Memory B cell (primary cell): ENCODE data around the gene PIAS3.

Experiments used
- ATAC-seq: fragments of 150-1000 bp; cut with Tn5 transposase; 2 replicates; pipeline ENCODE4 v1.10.0; 2021; ENCODE audit warnings: low read depth, mild to moderate bottlenecking, moderate library complexity
- DNase-seq, 2 donors: peaks; one replicate each; pipeline ENCODE4 v3.0.0; 2022; ENCODE audit warnings: low spot score in 2 of 2
- H3K27ac Mint-ChIP-seq: one replicate; pipeline ENCODE4 v1.8.0; 2022; ENCODE audit warnings: mild to moderate bottlenecking, moderate library complexity, mixed read lengths
- H3K27me3 Mint-ChIP-seq: one replicate; pipeline ENCODE4 v1.8.0; 2022; ENCODE audit warnings: mixed read lengths
- H3K36me3 Mint-ChIP-seq: one replicate; pipeline ENCODE4 v1.8.0; 2022; ENCODE audit warnings: mild to moderate bottlenecking, mixed read lengths
- H3K4me1 Mint-ChIP-seq: one replicate; pipeline ENCODE4 v1.8.0; 2022; ENCODE audit warnings: mixed read lengths
- H3K4me3 Mint-ChIP-seq: one replicate; pipeline ENCODE4 v1.8.0; 2022; ENCODE audit warnings: mild to moderate bottlenecking, moderate library complexity, mixed read lengths
- H3K9me3 Mint-ChIP-seq: one replicate; pipeline ENCODE4 v1.8.0; 2022; ENCODE audit warnings: mixed read lengths

Gene PIAS3

GRCh38 chr1:145886816-145887215, 27.9 kb upstream of the PIAS3 start:
- Mint-ChIP-seq H3K9me3 (no peaks in the 10 kb centered on the region), H3K27me3 (peaks cover 8% of the 10 kb centered on the region), H3K27ac (no peak overlapping the region), H3K4me1 (peaks cover 11% of the 10 kb centered on the region), H3K4me3 (peak overlapping the region; percentile 47), H3K36me3 (no peaks in the 10 kb centered on the region)
- ATAC-seq: no peak
- no peak for DNase-seq

GRCh38 chr1:145886390-145886789, 27.5 kb upstream of the PIAS3 start:
- H3K9me3 Mint-ChIP-seq: no peaks in the 10 kb centered on the region
- peaks cover 11% of the 10 kb centered on the region for H3K4me1 Mint-ChIP-seq
- ATAC-seq (no peak), DNase-seq (no peak)
- no peaks in the 10 kb centered on the region for H3K36me3 Mint-ChIP-seq
- no peak overlapping the region for H3K27ac Mint-ChIP-seq
- H3K27me3 Mint-ChIP-seq: peaks cover 8% of the 10 kb centered on the region
- H3K4me3 Mint-ChIP-seq: peak overlapping the region; percentile 68

GRCh38 chr1:145885738-145886287, 26.9 kb upstream of the PIAS3 start, which contains the start of gene ANKRD35:
TSS of gene ANKRD35 (minus strand) at chr1:145885866. CDS start at chr1:145885758, 108 bp downstream.
- no peak within 1 kb of the TSS for H3K27ac Mint-ChIP-seq
- peaks cover 8% of the 10 kb centered on the region for H3K27me3 Mint-ChIP-seq
- no peaks in the 10 kb centered on the region for H3K9me3 Mint-ChIP-seq
- DNase-seq: peak; percentile 84 to 89
- H3K4me1 Mint-ChIP-seq: peaks cover 11% of the 10 kb centered on the region
- H3K4me3 Mint-ChIP-seq: peak within 1 kb of the TSS; percentile 68
- ATAC-seq: peak; percentile 99
- H3K36me3 Mint-ChIP-seq: no peaks in the 10 kb centered on the region

- DNase-seq (no peak), ATAC-seq (no peak)
- peaks cover 11% of the 10 kb centered on the region for H3K4me1 Mint-ChIP-seq
- H3K27me3 Mint-ChIP-seq: peaks cover 8% of the 10 kb centered on the region
- peak overlapping the region; percentile 68 for H3K4me3 Mint-ChIP-seq
- H3K36me3 Mint-ChIP-seq: no peaks in the 10 kb centered on the region
- H3K9me3 Mint-ChIP-seq: no peaks in the 10 kb centered on the region
- no peak overlapping the region for H3K27ac Mint-ChIP-seq
These were observed 25.8 kb upstream of the PIAS3 start for GRCh38 chr1:145884675-145885074.

GRCh38 chr1:145879775-145880174, 20.9 kb upstream of the PIAS3 start:
- Mint-ChIP-seq H3K36me3 (no peaks in the 10 kb centered on the region), H3K4me3 (no peak overlapping the region), H3K4me1 (peaks cover 3% of the 10 kb centered on the region), H3K9me3 (no peaks in the 10 kb centered on the region), H3K27ac (no peak overlapping the region), H3K27me3 (peaks cover 8% of the 10 kb centered on the region)
- no peak for ATAC-seq
- DNase-seq: no peak

GRCh38 chr1:145878724-145879123, 19.8 kb upstream of the PIAS3 start:
- Mint-ChIP-seq H3K27ac (no peak overlapping the region), H3K36me3 (no peaks in the 10 kb centered on the region), H3K27me3 (peaks cover 5% of the 10 kb centered on the region), H3K9me3 (no peaks in the 10 kb centered on the region), H3K4me3 (no peak overlapping the region), H3K4me1 (peaks cover 2% of the 10 kb centered on the region)
- DNase-seq: no peak
- no peak for ATAC-seq

GRCh38 chr1:145877923-145878486, 19.1 kb upstream of the PIAS3 start:
- no peak for ATAC-seq
- DNase-seq: no peak
- Mint-ChIP-seq H3K4me1 (peaks cover 2% of the 10 kb centered on the region), H3K27me3 (peaks cover 5% of the 10 kb centered on the region), H3K36me3 (no peaks in the 10 kb centered on the region), H3K27ac (no peak overlapping the region), H3K4me3 (no peak overlapping the region), H3K9me3 (no peaks in the 10 kb centered on the region)

GRCh38 chr1:145874646-145875045, 15.8 kb upstream of the PIAS3 start:
- Mint-ChIP-seq H3K27me3 (peaks cover 12% of the 10 kb centered on the region), H3K4me1 (peaks cover 15% of the 10 kb centered on the region), H3K4me3 (no peak overlapping the region), H3K27ac (no peak overlapping the region), H3K36me3 (no peaks in the 10 kb centered on the region), H3K9me3 (no peaks in the 10 kb centered on the region)
- DNase-seq (no peak), ATAC-seq (no peak)

GRCh38 chr1:145871994-145872924, 13.4 kb upstream of the PIAS3 start:
- H3K9me3 Mint-ChIP-seq: no peaks in the 10 kb centered on the region
- H3K4me3 Mint-ChIP-seq: peak overlapping the region; percentile 85
- H3K4me1 Mint-ChIP-seq: peaks cover 15% of the 10 kb centered on the region
- ATAC-seq (peak; percentile 86), DNase-seq (peak in 1 of 2 donors; percentile 42)
- peaks cover 12% of the 10 kb centered on the region for H3K27me3 Mint-ChIP-seq
- H3K36me3 Mint-ChIP-seq: no peaks in the 10 kb centered on the region
- peak overlapping the region; percentile 51 for H3K27ac Mint-ChIP-seq

- Mint-ChIP-seq H3K27ac (no peak overlapping the region), H3K27me3 (peaks cover 15% of the 10 kb centered on the region), H3K4me1 (peaks cover 15% of the 10 kb centered on the region), H3K9me3 (no peaks in the 10 kb centered on the region), H3K4me3 (no peak overlapping the region), H3K36me3 (no peaks in the 10 kb centered on the region)
- DNase-seq: no peak
- ATAC-seq: no peak
These were observed 9.4 kb upstream of the PIAS3 start for GRCh38 chr1:145868232-145868631.

GRCh38 chr1:145863282-145864018, 4.6 kb upstream of the PIAS3 start:
- Mint-ChIP-seq H3K36me3 (no peaks in the 10 kb centered on the region), H3K4me1 (peaks cover 2% of the 10 kb centered on the region), H3K27me3 (peaks cover 7% of the 10 kb centered on the region), H3K27ac (no peak overlapping the region), H3K4me3 (no peak overlapping the region), H3K9me3 (no peaks in the 10 kb centered on the region)
- no peak for DNase-seq
- ATAC-seq: no peak

- peaks cover 12% of the 10 kb centered on the region for H3K36me3 Mint-ChIP-seq
- peaks cover 9% of the 10 kb centered on the region for H3K4me1 Mint-ChIP-seq
- H3K27me3 Mint-ChIP-seq: no peaks in the 10 kb centered on the region
- peak; percentile 63 for ATAC-seq
- peak overlapping the region; percentile 93 for H3K27ac Mint-ChIP-seq
- H3K9me3 Mint-ChIP-seq: no peaks in the 10 kb centered on the region
- peak overlapping the region; percentile 98 for H3K4me3 Mint-ChIP-seq
- peak; percentile 66 to 72 for DNase-seq
These were observed 676 bp upstream of the PIAS3 start for GRCh38 chr1:145859491-145860023.

GRCh38 chr1:145858238-145858900, 512 bp downstream of the PIAS3 start:
- peaks cover 19% of the 10 kb centered on the region for H3K36me3 Mint-ChIP-seq
- H3K4me3 Mint-ChIP-seq: peak overlapping the region; percentile 98
- no peaks in the 10 kb centered on the region for H3K9me3 Mint-ChIP-seq
- peaks cover 9% of the 10 kb centered on the region for H3K4me1 Mint-ChIP-seq
- ATAC-seq (peak; percentile 36), DNase-seq (no peak)
- no peaks in the 10 kb centered on the region for H3K27me3 Mint-ChIP-seq
- H3K27ac Mint-ChIP-seq: peak overlapping the region; percentile 93
